ENCODE data around the gene SLC19A1.
"Not testable (repeated sequence)": the region's sequence is repeated elsewhere in the genome, so short reads cannot be mapped to it uniquely, and the experiment has no call there.

- TF ChIP-seq CTCF, POLR2A (IDR thresholded peaks at IDR 0.05): not testable (repeated sequence)
Measured at GRCh38 chr21:45531114-45531392, 11.2 kb downstream of the SLC19A1 start.

Measured in right lobe of liver (tissue), 4 donors.